ENCODE data around the gene ANKS3.

Gene ANKS3

DNA sequence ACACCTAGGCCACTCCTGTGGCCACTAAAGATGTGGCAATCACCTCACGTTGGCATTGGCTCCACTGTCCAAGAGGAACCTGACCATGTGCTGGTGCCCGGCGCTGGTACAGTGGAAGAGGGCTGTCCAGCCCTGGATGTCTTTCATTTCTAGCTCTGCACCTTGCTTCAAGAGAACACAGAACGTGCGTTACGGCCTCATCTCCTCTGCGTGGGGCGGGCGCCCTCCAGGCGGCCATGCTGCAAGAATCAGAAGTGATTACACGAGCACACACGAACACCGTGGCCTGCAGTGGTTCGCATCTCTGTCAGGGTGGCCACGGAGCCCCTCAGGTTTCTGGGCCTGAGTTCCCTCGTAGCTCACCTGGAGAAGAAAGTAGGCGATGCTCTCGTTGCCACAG, 7.5 kb downstream of the ANKS3 start:
- TF ChIP-seq, protein P1, sequence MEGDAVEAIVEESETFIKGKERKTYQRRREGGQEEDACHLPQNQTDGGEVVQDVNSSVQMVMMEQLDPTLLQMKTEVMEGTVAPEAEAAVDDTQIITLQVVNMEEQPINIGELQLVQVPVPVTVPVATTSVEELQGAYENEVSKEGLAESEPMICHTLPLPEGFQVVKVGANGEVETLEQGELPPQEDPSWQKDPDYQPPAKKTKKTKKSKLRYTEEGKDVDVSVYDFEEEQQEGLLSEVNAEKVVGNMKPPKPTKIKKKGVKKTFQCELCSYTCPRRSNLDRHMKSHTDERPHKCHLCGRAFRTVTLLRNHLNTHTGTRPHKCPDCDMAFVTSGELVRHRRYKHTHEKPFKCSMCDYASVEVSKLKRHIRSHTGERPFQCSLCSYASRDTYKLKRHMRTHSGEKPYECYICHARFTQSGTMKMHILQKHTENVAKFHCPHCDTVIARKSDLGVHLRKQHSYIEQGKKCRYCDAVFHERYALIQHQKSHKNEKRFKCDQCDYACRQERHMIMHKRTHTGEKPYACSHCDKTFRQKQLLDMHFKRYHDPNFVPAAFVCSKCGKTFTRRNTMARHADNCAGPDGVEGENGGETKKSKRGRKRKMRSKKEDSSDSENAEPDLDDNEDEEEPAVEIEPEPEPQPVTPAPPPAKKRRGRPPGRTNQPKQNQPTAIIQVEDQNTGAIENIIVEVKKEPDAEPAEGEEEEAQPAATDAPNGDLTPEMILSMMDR (IDR thresholded peaks at IDR 0.05; ENCODE audit: low read depth, low read length): no peak

DNA sequence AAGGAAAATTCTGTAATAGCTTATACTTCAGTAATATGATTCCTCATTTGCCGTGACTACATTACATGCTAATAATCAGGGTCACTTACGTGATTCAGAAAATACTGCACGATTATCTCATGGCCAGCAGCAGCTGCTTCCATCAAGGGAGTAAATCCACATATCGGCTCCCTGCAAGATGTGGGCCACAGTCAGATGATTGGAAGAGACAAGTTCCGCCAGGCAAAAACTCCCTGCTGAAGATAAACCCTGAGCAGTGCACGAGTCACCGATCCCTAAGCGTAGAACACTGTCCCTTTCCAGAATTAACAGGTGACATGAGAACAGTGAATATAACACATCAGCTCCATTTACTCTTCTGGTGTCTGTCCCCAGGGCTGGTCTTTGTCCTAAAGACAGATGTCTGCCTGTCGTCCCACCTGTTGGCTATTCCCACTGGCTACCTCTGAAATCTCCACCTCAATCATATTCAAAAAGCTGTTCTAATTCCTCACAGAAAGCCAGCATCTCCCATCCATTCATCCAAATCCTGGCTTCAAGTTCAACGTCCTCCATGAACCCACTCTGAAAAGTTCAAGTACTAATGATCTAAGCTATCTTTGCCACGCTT, 9.3 kb downstream of the ANKS3 start:
- TF ChIP-seq, protein P1 (IDR thresholded peaks at IDR 0.05; ENCODE audit: low read depth, low read length): no peak
- no peak overlapping the region for H3K4me3 ChIP-seq (ENCODE audit: low read depth, low read length)

More for the DNA sequence above, 7.5 kb downstream of the ANKS3 start:
- no peak overlapping the region for H3K4me3 ChIP-seq (ENCODE audit: low read depth, low read length)

- H3K4me3 ChIP-seq (ENCODE audit: low read depth, low read length): no peak overlapping the region
- TF ChIP-seq, protein P1 (IDR thresholded peaks at IDR 0.05; ENCODE audit: low read depth, low read length): no peak
Observed at GRCh38 chr16:4723071-4723767, 10.9 kb downstream of the ANKS3 start.

GRCh38 chr16:4718466-4718865, 15.6 kb downstream of the ANKS3 start:
- no peak overlapping the region for H3K4me3 ChIP-seq (ENCODE audit: low read depth, low read length)
- TF ChIP-seq, protein P1 (IDR thresholded peaks at IDR 0.05; ENCODE audit: low read depth, low read length): no peak

DNA sequence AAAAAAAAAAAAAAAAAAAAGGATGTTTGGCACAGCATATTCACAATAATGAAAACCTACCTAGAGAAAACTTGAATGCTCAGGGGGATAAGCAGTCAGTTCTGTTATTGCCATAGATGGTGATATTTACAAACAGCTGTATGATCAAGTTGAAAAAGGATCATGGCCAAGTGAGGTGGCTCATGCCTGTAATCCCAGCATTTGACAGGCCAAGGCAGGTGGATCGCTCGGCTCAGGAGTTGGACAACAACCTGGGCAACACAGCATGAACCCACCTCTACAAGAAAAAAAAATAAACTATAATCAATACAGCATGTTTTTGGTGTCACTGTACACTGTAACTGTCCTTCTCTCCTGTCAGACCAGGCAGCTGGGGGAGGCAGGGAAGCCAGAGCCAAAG, 19.1 kb downstream of the ANKS3 start:
- TF ChIP-seq, protein P1 (IDR thresholded peaks at IDR 0.05; ENCODE audit: low read depth, low read length): no peak
- no peak overlapping the region for H3K4me3 ChIP-seq (ENCODE audit: low read depth, low read length)

GRCh38 chr16:4713663-4714501, 20.2 kb downstream of the ANKS3 start:
- TF ChIP-seq, protein P1 (IDR thresholded peaks at IDR 0.05; ENCODE audit: low read depth, low read length): no peak
- H3K4me3 ChIP-seq (ENCODE audit: low read depth, low read length): no peak overlapping the region
